Measurements from ENCODE around the gene MRPS10. TPM values are rescaled to one million over a fixed set of nuclear protein-coding genes. Genes with fewer than 3 reads are reported as not detected.
"Not testable (repeated sequence)": the region's sequence is repeated elsewhere in the genome, so short reads cannot be mapped to it uniquely, and the experiment has no call there.

The MRPS10 gene
- total RNA-seq, 4 donors from 2014 or later = 27.8 to 38.8 (median 29.3) TPM

- DNase-seq (ENCODE audit: extremely low spot score) = no peak
- no peaks in the 10 kb centered on the region for H3K27me3 ChIP-seq
- no peak overlapping the region for H3K27ac ChIP-seq (replicated peaks in 1 of 4)
- peaks cover 16 to 29% (median 26%) of the 10 kb centered on the region in 4 donors for H3K4me1 ChIP-seq
- H3K9me3 ChIP-seq = no peaks in the 10 kb centered on the region
- H3K4me3 ChIP-seq = no peak overlapping the region
- peaks cover 34 to 65% (median 62%) of the 10 kb centered on the region in 4 donors for H3K36me3 ChIP-seq
- TF ChIP-seq CTCF (IDR thresholded peaks at IDR 0.05) (no peak), EP300 (IDR thresholded peaks at IDR 0.05) (no peak), POLR2A (IDR thresholded peaks at IDR 0.05; ENCODE audit: low read depth) (no peak), POLR2AphosphoS5 (IDR thresholded peaks at IDR 0.05) (no peak)
- intact Hi-C loops (cut with DNase I) = loop anchor here (10.0 kb wide), 1 partner anchor 288 kb away; the partner anchor contains the start of genes BYSL and MED20
- WGBS = 61% methylated on average over 3 of the region's 3 CpGs
These were observed 5.2 kb downstream of the MRPS10 start for GRCh38 chr6:42212442-42212841.

DNA sequence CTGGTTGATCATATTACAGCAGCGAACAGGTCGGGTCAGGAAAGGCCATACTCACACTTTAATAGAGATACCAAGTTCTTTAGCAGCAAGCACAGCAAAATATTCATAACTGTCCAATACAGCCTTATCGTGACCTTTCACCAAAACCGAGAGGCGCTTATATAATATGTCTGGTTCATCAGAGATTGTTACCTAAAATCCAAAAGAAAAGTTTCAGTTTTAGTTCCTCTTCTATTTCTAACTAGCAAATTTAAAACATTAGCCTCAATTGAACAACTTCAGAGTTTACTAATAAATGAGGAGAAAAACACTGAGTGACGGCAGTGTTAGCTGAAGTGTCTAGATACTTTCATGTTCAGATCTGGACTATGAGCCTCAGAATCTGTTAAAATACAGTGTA lies 5.9 kb downstream of the MRPS10 start:
- H3K4me3 ChIP-seq = no peak overlapping the region
- intact Hi-C loops (cut with DNase I) = loop anchor here (10.0 kb wide), 1 partner anchor 287 kb away; the partner anchor contains the start of genes BYSL and MED20
- 95% methylated on average over 6 of the region's 6 CpGs for WGBS
- no peak for TF ChIP-seq EP300 (IDR thresholded peaks at IDR 0.05)
- TF ChIP-seq POLR2A (IDR thresholded peaks at IDR 0.05; ENCODE audit: low read depth) = no peak
- TF ChIP-seq CTCF (IDR thresholded peaks at IDR 0.05) = no peak
- no peak for TF ChIP-seq POLR2AphosphoS5 (IDR thresholded peaks at IDR 0.05)
- H3K36me3 ChIP-seq = peaks cover 34 to 72% (median 68%) of the 10 kb centered on the region in 4 donors
- H3K27ac ChIP-seq (replicated peaks in 1 of 4) = no peak overlapping the region
- no peaks in the 10 kb centered on the region for H3K9me3 ChIP-seq
- peaks cover 13 to 24% (median 21%) of the 10 kb centered on the region in 4 donors for H3K4me1 ChIP-seq
- H3K27me3 ChIP-seq = no peaks in the 10 kb centered on the region
- no peak for DNase-seq (ENCODE audit: extremely low spot score)

GRCh38 chr6:42210551-42210950 lies 7.1 kb downstream of the MRPS10 start:
- no peak for DNase-seq (ENCODE audit: extremely low spot score)
- Histone ChIP-seq H3K27me3 (no peaks in the 10 kb centered on the region), H3K4me1 (peaks cover 8 to 12% (median 10%) of the 10 kb centered on the region in 4 donors), H3K27ac (replicated peaks in 1 of 4) (no peak overlapping the region), H3K36me3 (peaks cover 40 to 84% (median 75%) of the 10 kb centered on the region in 4 donors), H3K9me3 (no peaks in the 10 kb centered on the region), H3K4me3 (no peak overlapping the region)
- intact Hi-C loops (cut with DNase I) = loop anchor here (10.0 kb wide), 1 partner anchor 286 kb away; the partner anchor contains the start of genes BYSL and MED20
- TF ChIP-seq EP300 (IDR thresholded peaks at IDR 0.05) (no peak), POLR2A (IDR thresholded peaks at IDR 0.05; ENCODE audit: low read depth) (no peak), POLR2AphosphoS5 (IDR thresholded peaks at IDR 0.05) (no peak), CTCF (IDR thresholded peaks at IDR 0.05) (no peak)
- WGBS = 100% methylated on average over 1 of the region's 1 CpG

- H3K27me3 ChIP-seq; H3K4me3 ChIP-seq; DNase-seq (ENCODE audit: extremely low spot score); H3K4me1 ChIP-seq; intact Hi-C loops (cut with DNase I); H3K27ac ChIP-seq (replicated peaks in 1 of 4); H3K9me3 ChIP-seq: not testable (repeated sequence)
- 79% methylated on average over 2 of the region's 2 CpGs for WGBS
- H3K36me3 ChIP-seq = peaks cover 30 to 97% (median 82%) of the 10 kb centered on the region in 4 donors
These were observed 10.1 kb downstream of the MRPS10 start for GRCh38 chr6:42207559-42207958.

DNA sequence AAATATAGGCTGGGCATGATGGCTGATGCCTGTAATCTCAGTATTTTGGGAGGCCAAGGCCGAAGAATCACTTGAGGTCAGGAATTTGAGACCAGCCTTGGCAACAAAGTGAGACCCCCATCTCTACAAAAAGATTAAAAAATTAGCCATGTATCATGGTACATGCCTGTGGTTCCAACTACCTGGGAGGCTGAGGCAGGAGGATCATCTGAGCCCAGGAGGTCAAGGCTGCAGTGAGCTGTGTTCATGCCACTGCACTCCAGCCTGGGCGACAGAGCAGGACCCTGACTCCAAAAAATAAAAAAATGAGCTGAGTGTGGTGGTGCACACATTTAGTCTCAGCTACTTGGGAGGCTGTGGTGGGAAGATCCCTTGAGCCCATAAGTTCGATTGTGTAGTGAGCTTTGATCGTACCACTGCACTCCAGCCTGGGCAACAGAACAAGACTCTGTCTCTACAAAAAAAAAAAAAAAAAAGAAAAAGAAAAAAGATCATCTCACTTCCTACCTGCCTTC lies 12.8 kb downstream of the MRPS10 start:
- 92% methylated on average over 4 of the region's 4 CpGs for WGBS
- Histone ChIP-seq H3K4me3 (no peak overlapping the region), H3K27me3 (no peaks in the 10 kb centered on the region), H3K27ac (replicated peaks in 1 of 4) (no peak overlapping the region), H3K36me3 (peaks cover 14 to 73% (median 60%) of the 10 kb centered on the region in 4 donors), H3K4me1 (peaks cover 5 to 25% (median 15%) of the 10 kb centered on the region in 4 donors), H3K9me3 (no peaks in the 10 kb centered on the region)
- no peak for DNase-seq (ENCODE audit: extremely low spot score)
- intact Hi-C loops (cut with DNase I) = no loop called here
- no peak for TF ChIP-seq EP300 (IDR thresholded peaks at IDR 0.05)
- no peak for TF ChIP-seq POLR2AphosphoS5 (IDR thresholded peaks at IDR 0.05)
- no peak for TF ChIP-seq CTCF (IDR thresholded peaks at IDR 0.05)
- TF ChIP-seq POLR2A (IDR thresholded peaks at IDR 0.05; ENCODE audit: low read depth) = no peak

All from esophagus muscularis mucosa (tissue), 4 donors.